HG03135 (cell line): ENCODE results near the gene FBXW8.

Source experiments
- ATAC-seq: cut with Tn5 transposase; IDR thresholded peaks from one replicate; pipeline ENCODE4 v1.9.1; 2021; ENCODE audit warnings: mild to moderate bottlenecking, moderate library complexity; ENCODE audit not compliant: unreplicated experiment

The FBXW8 gene

GRCh38 chr12:117071009-117071408 lies 160.3 kb downstream of the FBXW8 start:
- ATAC-seq: no peak

- ATAC-seq: no peak
Measured at GRCh38 chr12:117072106-117072505, 161.4 kb downstream of the FBXW8 start.

GRCh38 chr12:117072736-117073490 lies 162.2 kb downstream of the FBXW8 start:
- ATAC-seq: no peak

GRCh38 chr12:117073611-117074010 lies 162.9 kb downstream of the FBXW8 start:
- ATAC-seq: no peak

- no peak for ATAC-seq
Measured at GRCh38 chr12:117076410-117077372, 165.9 kb downstream of the FBXW8 start.

- ATAC-seq: no peak
Measured at GRCh38 chr12:117079487-117079886, 168.7 kb downstream of the FBXW8 start.

GRCh38 chr12:117080661-117081144 lies 170.0 kb downstream of the FBXW8 start:
- ATAC-seq: no peak
